NT2/D1 (cell line): ENCODE data around the gene ILF2.

Source experiments
- DNase-seq: peaks from one replicate; pipeline ENCODE4 v3.0.0-alpha.2; 2011; ENCODE audit warnings: low read depth, low spot score
- H3K27me3 ChIP-seq: 2 replicates; pipeline ENCODE4 v1.6.0; 2011; ENCODE audit warnings: mild to moderate bottlenecking; ENCODE audit not compliant: insufficient read length, insufficient read depth
- H3K36me3 ChIP-seq: 2 replicates; pipeline ENCODE4 v1.6.1; 2011; ENCODE audit warnings: mild to moderate bottlenecking, low read length, mixed read lengths; ENCODE audit not compliant: insufficient read depth, insufficient read length
- H3K4me1 ChIP-seq: 2 replicates; pipeline ENCODE4 v1.5.1; 2011; ENCODE audit not compliant: insufficient read depth, insufficient read length
- H3K4me3 ChIP-seq: 2 replicates; pipeline ENCODE4 v1.5.1; 2011; ENCODE audit warnings: low read depth; ENCODE audit not compliant: insufficient read length
- H3K9ac ChIP-seq: 2 replicates; pipeline ENCODE4 v1.6.0; 2011; ENCODE audit warnings: low read depth; ENCODE audit not compliant: insufficient read length
- H3K9me3 ChIP-seq: 2 replicates; pipeline ENCODE4 v1.5.1; 2011; ENCODE audit warnings: mild to moderate bottlenecking, low read length; ENCODE audit not compliant: insufficient read depth
- SUZ12 ChIP-seq: IDR thresholded peaks from 2 replicates; pipeline ENCODE4 v1.6.1; 2011; ENCODE audit not compliant: insufficient read length, insufficient read depth; ENCODE audit errors: extremely low read depth
- YY1 ChIP-seq: IDR thresholded peaks from 2 replicates; pipeline ENCODE4 v1.6.1; 2011; ENCODE audit not compliant: insufficient read length, insufficient read depth
- ZNF274 ChIP-seq: IDR thresholded peaks from 2 replicates; pipeline ENCODE4 v1.6.1; 2011; ENCODE audit warnings: mild to moderate bottlenecking, low read depth, low read length

Gene ILF2

GRCh38 chr1:153639280-153639679 is 31.5 kb downstream of the ILF2 start:
- H3K4me3 ChIP-seq: no peak overlapping the region
- H3K4me1 ChIP-seq: no peaks in the 10 kb centered on the region
- peaks cover 94% of the 10 kb centered on the region for H3K36me3 ChIP-seq
- no peak for DNase-seq
- no peak for TF ChIP-seq ZNF274
- no peak for TF ChIP-seq SUZ12
- TF ChIP-seq YY1: no peak
- no peak overlapping the region for H3K9ac ChIP-seq
- no peaks in the 10 kb centered on the region for H3K27me3 ChIP-seq
- no peaks in the 10 kb centered on the region for H3K9me3 ChIP-seq

GRCh38 chr1:153638261-153638660 is 32.5 kb downstream of the ILF2 start:
- DNase-seq: no peak
- Histone ChIP-seq H3K36me3 (peaks cover 84% of the 10 kb centered on the region), H3K27me3 (no peaks in the 10 kb centered on the region), H3K9ac (no peak overlapping the region), H3K4me3 (no peak overlapping the region), H3K9me3 (no peaks in the 10 kb centered on the region), H3K4me1 (no peaks in the 10 kb centered on the region)
- TF ChIP-seq YY1: no peak
- TF ChIP-seq SUZ12: no peak
- TF ChIP-seq ZNF274: no peak

- Histone ChIP-seq H3K4me3 (no peak overlapping the region), H3K36me3 (peaks cover 72% of the 10 kb centered on the region), H3K9ac (no peak overlapping the region), H3K27me3 (no peaks in the 10 kb centered on the region), H3K9me3 (no peaks in the 10 kb centered on the region), H3K4me1 (no peaks in the 10 kb centered on the region)
- TF ChIP-seq ZNF274 (no peak), SUZ12 (no peak), YY1 (no peak)
- DNase-seq: no peak
These were observed 34.5 kb downstream of the ILF2 start for GRCh38 chr1:153636312-153636711.

GRCh38 chr1:153635872-153636271 is 34.9 kb downstream of the ILF2 start:
- TF ChIP-seq ZNF274 (no peak), YY1 (no peak), SUZ12 (no peak)
- Histone ChIP-seq H3K4me3 (no peak overlapping the region), H3K27me3 (no peaks in the 10 kb centered on the region), H3K9ac (peak overlapping the region; percentile 21), H3K4me1 (no peaks in the 10 kb centered on the region), H3K9me3 (no peaks in the 10 kb centered on the region), H3K36me3 (peaks cover 68% of the 10 kb centered on the region)
- no peak for DNase-seq

GRCh38 chr1:153633754-153634665 is 36.8 kb downstream of the ILF2 start, which contains the start of gene CHTOP:
CHTOP (plus strand) TSS chr1:153634066; CDS start chr1:153636589, 2,523 bp downstream.
- Histone ChIP-seq H3K9ac (peak within 1 kb of the TSS; percentile 100), H3K4me1 (peaks cover 14% of the 10 kb centered on the region), H3K9me3 (no peaks in the 10 kb centered on the region), H3K27me3 (no peaks in the 10 kb centered on the region), H3K36me3 (peaks cover 50% of the 10 kb centered on the region), H3K4me3 (peak within 1 kb of the TSS; percentile 100)
- peak; percentile 100 for DNase-seq
- TF ChIP-seq SUZ12 (no peak), ZNF274 (no peak), YY1 (peak; percentile 99)

GRCh38 chr1:153633161-153633753 is 37.5 kb downstream of the ILF2 start:
- no peaks in the 10 kb centered on the region for H3K27me3 ChIP-seq
- H3K9me3 ChIP-seq: no peaks in the 10 kb centered on the region
- peak overlapping the region; percentile 100 for H3K4me3 ChIP-seq
- DNase-seq: no peak
- peaks cover 21% of the 10 kb centered on the region for H3K4me1 ChIP-seq
- no peak overlapping the region for H3K9ac ChIP-seq
- no peak for TF ChIP-seq ZNF274
- TF ChIP-seq YY1: no peak
- no peak for TF ChIP-seq SUZ12
- H3K36me3 ChIP-seq: peaks cover 42% of the 10 kb centered on the region
